ENCODE data around the gene GTF2IRD1. TPM values are rescaled to one million over a fixed set of nuclear protein-coding genes. Genes with fewer than 3 reads are reported as not detected.

The GTF2IRD1 gene
- total RNA-seq, 1 donor from 2014 or later: 2.7 TPM

DNA sequence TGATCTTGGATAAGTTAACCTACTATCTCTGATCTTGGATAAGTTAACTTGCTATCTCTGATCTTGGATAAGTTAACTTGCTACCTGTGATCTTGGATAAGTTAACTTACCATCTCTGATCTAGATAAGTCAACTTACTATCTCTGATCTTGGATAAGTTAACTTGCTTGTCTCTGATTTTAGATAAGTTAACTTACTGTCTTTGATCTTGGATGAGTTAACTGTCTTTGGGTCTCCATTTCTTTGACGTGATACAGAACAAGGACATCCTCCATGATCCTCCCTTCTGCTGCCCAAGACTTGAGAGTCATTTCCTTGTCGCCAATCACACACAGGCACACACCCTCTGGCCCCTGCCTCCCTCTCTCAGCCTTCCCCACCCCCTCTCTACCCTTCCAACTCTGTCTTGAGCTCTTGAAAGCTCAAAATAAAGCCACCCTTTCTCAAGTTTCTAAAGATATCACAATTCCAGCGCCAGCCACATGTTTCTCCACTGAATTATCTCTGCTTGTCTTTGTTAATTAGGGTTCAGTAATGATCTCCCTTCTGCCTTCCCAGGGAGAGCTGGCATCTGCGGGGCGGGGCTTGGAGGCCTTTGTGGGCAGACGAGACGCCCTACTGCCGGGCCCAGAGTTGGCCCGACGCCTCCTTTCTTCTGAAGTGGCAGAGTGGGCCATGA lies 118.7 kb downstream of the GTF2IRD1 start:
- H3K36me3 Mint-ChIP-seq (ENCODE audit: low read depth): no peaks in the 10 kb centered on the region
- no peaks in the 10 kb centered on the region for H3K9me3 Mint-ChIP-seq
- H3K27me3 Mint-ChIP-seq: no peaks in the 10 kb centered on the region
- DNase-seq: no peak
- H3K4me3 Mint-ChIP-seq: no peak overlapping the region
- intact Hi-C loops (cut with micrococcal nuclease): no loop called here
- H3K27ac Mint-ChIP-seq: no peak overlapping the region
- H3K4me1 Mint-ChIP-seq: peaks cover 4% of the 10 kb centered on the region

GRCh38 chr7:74573512-74573911 lies 119.8 kb downstream of the GTF2IRD1 start:
- intact Hi-C loops (cut with micrococcal nuclease): no loop called here
- Mint-ChIP-seq H3K27ac (no peak overlapping the region), H3K4me3 (no peak overlapping the region), H3K36me3 (ENCODE audit: low read depth) (no peaks in the 10 kb centered on the region), H3K4me1 (peaks cover 4% of the 10 kb centered on the region), H3K27me3 (no peaks in the 10 kb centered on the region), H3K9me3 (no peaks in the 10 kb centered on the region)
- no peak for DNase-seq

DNA sequence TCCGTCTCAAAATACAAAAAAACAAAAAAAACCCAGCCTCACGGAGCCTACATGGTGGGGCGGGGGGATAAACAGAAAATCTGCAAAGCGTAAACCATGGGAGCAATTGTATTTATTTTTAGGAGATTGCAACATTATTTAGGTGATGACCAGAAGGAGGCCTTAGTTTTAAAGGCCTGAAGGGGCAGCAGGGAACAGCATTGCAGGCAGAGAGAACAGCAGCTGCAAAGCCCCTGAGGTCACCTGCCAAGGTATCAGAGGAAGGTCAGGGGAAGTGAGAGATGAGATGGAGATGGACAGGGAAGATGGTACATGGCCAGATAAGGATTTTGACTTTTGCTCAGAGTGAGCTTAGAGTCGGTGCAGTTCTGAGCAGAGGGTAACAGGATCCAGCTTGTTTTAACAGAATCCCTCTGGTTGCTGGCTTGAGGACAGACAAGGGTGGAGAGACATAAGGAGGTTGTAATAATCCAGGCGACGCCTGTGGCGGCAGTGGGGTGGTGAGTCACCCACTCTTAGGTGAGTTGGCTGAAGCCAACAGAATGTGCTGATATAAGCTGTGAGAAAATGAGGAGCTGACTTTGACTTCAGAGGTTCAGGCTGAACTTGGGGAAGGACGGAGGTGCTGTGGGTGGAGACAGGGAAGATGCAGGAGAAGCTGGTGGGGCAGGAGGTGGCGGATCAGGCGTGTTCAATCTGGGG lies 121.5 kb downstream of the GTF2IRD1 start:
- DNase-seq: no peak
- Mint-ChIP-seq H3K4me1 (no peaks in the 10 kb centered on the region), H3K9me3 (no peaks in the 10 kb centered on the region), H3K36me3 (ENCODE audit: low read depth) (no peaks in the 10 kb centered on the region), H3K27ac (no peak overlapping the region), H3K4me3 (no peak overlapping the region), H3K27me3 (no peaks in the 10 kb centered on the region)
- intact Hi-C loops (cut with micrococcal nuclease): no loop called here

GRCh38 chr7:74575811-74576210 lies 122.1 kb downstream of the GTF2IRD1 start:
- intact Hi-C loops (cut with micrococcal nuclease): no loop called here
- no peak for DNase-seq
- no peaks in the 10 kb centered on the region for H3K4me1 Mint-ChIP-seq
- H3K4me3 Mint-ChIP-seq: no peak overlapping the region
- no peaks in the 10 kb centered on the region for H3K27me3 Mint-ChIP-seq
- no peaks in the 10 kb centered on the region for H3K9me3 Mint-ChIP-seq
- no peak overlapping the region for H3K27ac Mint-ChIP-seq
- H3K36me3 Mint-ChIP-seq (ENCODE audit: low read depth): no peaks in the 10 kb centered on the region

- intact Hi-C loops (cut with micrococcal nuclease): no loop called here
- Mint-ChIP-seq H3K4me3 (no peak overlapping the region), H3K27ac (no peak overlapping the region), H3K9me3 (no peaks in the 10 kb centered on the region), H3K27me3 (no peaks in the 10 kb centered on the region), H3K36me3 (ENCODE audit: low read depth) (no peaks in the 10 kb centered on the region), H3K4me1 (no peaks in the 10 kb centered on the region)
- no peak for DNase-seq
These were observed 126.3 kb downstream of the GTF2IRD1 start for GRCh38 chr7:74579800-74580685.

- H3K27me3 Mint-ChIP-seq: no peaks in the 10 kb centered on the region
- intact Hi-C loops (cut with micrococcal nuclease): no loop called here
- no peaks in the 10 kb centered on the region for H3K9me3 Mint-ChIP-seq
- no peak overlapping the region for H3K27ac Mint-ChIP-seq
- DNase-seq: no peak
- no peaks in the 10 kb centered on the region for H3K36me3 Mint-ChIP-seq (ENCODE audit: low read depth)
- no peak overlapping the region for H3K4me3 Mint-ChIP-seq
- H3K4me1 Mint-ChIP-seq: no peaks in the 10 kb centered on the region
These were observed 128.3 kb downstream of the GTF2IRD1 start for GRCh38 chr7:74581916-74582440.

GRCh38 chr7:74582447-74583039 lies 128.8 kb downstream of the GTF2IRD1 start:
- no peak overlapping the region for H3K4me3 Mint-ChIP-seq
- no peaks in the 10 kb centered on the region for H3K9me3 Mint-ChIP-seq
- H3K27ac Mint-ChIP-seq: no peak overlapping the region
- intact Hi-C loops (cut with micrococcal nuclease): no loop called here
- DNase-seq: no peak
- H3K36me3 Mint-ChIP-seq (ENCODE audit: low read depth): no peaks in the 10 kb centered on the region
- no peaks in the 10 kb centered on the region for H3K27me3 Mint-ChIP-seq
- H3K4me1 Mint-ChIP-seq: no peaks in the 10 kb centered on the region

DNA sequence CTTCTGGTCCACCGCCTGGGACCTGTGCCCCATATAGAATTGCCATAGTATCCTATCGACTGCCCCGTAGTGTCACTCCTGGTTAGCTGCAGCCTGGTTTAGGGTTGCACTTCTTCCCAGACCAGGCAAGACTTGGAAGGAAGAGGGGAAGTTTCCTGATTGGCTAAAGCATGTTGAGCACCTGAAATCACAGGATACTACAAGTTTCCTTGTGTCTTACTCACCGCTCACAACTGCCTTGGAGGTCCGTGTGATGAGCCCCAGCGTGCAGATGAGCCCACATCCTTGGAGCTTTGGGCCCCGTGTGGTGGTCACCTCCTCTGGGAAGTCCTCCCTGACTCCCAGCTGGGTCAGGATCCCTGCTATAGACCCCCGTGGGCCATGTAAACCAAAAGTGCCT lies 129.9 kb downstream of the GTF2IRD1 start:
- Mint-ChIP-seq H3K9me3 (no peaks in the 10 kb centered on the region), H3K27me3 (no peaks in the 10 kb centered on the region), H3K27ac (no peak overlapping the region), H3K36me3 (ENCODE audit: low read depth) (no peaks in the 10 kb centered on the region), H3K4me3 (no peak overlapping the region), H3K4me1 (no peaks in the 10 kb centered on the region)
- intact Hi-C loops (cut with micrococcal nuclease): no loop called here
- no peak for DNase-seq

DNA sequence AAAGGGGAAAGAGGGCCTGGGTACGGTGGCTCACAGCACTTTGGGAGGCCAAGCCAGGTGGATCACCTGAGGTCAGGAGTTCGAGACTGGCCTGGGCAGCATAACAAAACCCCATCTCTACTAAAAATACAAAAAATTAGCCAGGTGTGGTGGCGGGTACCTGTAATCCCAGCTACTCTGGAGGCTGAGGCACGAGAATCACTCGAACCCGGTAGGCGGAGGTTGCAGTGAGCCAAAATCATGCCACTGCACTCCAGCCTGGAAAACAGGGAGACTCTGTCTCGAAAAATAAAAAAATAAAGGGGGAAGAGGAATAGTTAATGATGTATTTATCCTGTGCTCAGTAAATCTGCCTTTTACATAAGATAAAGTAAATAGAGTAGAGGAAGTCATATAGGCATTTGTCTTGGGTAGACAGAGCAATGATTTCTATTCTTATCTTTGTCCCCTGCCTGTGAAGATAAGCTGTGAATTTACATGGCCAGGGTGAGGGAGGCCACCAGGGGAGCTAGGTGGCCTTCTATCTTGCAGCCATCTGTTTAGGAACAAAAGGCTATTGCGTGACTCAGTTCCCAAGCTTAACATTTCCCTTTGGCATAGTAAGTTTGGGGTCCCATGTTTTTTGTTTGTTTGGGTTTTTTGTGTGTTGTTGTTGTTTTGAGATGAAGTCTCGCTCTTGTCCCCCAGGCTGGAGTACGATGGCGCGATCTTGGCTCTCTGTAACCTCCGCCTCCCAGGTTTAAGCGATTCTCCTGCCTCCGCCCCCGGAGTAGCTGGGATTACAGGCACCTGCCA lies 130.7 kb downstream of the GTF2IRD1 start:
- no peak overlapping the region for H3K4me3 Mint-ChIP-seq
- intact Hi-C loops (cut with micrococcal nuclease): no loop called here
- no peak for DNase-seq
- H3K27me3 Mint-ChIP-seq: no peaks in the 10 kb centered on the region
- H3K36me3 Mint-ChIP-seq (ENCODE audit: low read depth): no peaks in the 10 kb centered on the region
- no peaks in the 10 kb centered on the region for H3K4me1 Mint-ChIP-seq
- H3K9me3 Mint-ChIP-seq: no peaks in the 10 kb centered on the region
- no peak overlapping the region for H3K27ac Mint-ChIP-seq

DNA sequence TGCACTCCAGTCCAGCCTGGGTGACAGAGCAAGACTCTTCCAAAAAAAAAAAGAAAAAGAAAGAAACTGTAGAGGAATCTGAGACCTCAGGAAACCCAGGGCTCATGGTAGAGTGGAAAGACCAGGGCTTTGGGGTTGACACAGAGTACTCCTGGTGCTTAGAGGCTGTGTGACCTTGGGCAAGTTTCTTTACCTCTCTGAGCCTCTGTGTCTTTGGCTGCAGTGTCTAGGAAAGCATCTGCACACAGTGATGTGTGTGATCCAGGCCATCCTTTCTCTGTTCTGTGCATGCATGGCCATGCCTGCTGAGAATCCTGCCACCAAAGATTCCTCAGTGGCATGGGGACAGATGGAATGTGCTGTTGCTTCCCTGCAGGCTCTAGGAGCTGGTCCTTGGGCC lies 132.1 kb downstream of the GTF2IRD1 start:
- H3K9me3 Mint-ChIP-seq: no peaks in the 10 kb centered on the region
- no peak for DNase-seq
- H3K4me1 Mint-ChIP-seq: no peaks in the 10 kb centered on the region
- no peaks in the 10 kb centered on the region for H3K27me3 Mint-ChIP-seq
- intact Hi-C loops (cut with micrococcal nuclease): no loop called here
- no peak overlapping the region for H3K27ac Mint-ChIP-seq
- no peaks in the 10 kb centered on the region for H3K36me3 Mint-ChIP-seq (ENCODE audit: low read depth)
- H3K4me3 Mint-ChIP-seq: no peak overlapping the region

DNA sequence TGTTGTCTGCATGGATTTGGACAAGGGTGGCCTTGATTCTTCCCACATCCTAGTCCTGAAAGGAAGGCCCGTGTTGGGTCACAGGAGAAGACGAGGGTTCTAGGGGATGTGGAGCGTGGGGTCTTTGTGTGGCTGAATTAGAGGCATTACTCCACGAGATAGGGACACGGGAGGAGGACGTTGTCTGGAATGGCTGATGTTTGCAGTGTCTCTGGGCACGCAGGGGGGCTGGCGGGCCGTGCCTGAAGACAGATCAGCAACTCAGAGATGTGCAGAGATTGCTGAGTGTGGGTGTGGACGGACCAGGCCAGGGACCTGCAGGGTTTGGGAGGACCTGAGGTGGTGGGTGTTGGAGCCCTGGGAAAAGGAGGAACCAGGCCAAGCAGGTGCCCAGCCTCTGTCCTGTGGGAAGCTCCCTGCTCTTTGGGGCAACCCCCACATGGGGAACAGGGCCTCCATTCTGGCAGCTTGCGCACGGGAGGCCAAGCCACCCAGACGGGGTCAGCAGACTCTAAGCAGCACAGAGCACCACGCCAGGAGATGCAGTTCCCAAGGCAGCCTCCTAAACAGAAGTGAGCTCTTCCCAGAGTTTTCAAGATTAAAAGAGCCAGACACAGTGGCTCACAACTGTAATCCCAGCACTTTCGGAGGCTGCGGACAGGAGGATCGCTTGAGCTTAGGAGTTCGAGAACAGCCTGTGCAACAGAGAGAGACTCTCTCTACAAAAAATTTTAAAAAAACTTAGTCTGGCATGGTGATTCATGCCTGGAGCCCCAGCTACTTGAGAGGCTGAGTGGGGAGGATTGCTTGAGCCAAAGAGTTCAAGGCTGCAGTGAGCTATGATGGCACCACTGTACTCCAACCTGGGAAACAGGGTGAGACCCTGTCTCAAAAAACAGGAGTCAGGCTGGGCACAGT lies 132.8 kb downstream of the GTF2IRD1 start:
- Mint-ChIP-seq H3K4me3 (no peak overlapping the region), H3K27ac (no peak overlapping the region)

DNA sequence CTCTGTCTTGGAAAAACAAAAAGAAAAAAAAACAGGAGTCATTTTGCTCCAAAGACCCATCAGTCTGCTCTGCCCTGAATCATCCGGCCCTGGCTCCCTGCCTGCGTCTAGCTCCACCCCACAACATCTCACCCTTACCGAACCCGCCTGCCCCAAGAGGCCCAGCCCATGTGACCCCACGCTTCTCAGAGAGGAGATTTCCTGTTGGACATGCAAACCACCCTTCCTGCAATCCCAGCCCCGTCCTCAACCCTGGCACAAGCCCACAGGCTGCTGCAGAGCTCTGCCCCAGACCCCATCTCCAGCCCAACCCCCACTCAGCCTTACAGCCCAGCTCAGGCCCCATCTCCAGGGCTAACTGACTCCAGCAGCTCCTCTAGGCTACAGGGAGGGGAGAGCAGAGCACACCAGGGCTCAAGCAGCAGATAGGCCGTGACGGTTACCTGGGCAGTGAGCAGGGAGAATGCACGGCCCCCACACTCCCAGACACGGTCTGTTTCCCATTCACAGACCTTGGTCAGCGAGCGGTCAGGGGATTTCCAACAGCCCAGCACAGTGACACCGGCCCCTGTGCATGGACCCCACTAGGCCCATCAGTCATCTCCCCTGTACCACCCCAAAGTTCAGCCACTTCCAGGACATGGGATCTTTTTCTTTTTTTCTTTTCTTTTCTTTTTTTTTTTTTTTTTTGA lies 133.9 kb downstream of the GTF2IRD1 start:
- H3K4me1 Mint-ChIP-seq: no peaks in the 10 kb centered on the region
- no peaks in the 10 kb centered on the region for H3K27me3 Mint-ChIP-seq
- intact Hi-C loops (cut with micrococcal nuclease): no loop called here
- no peaks in the 10 kb centered on the region for H3K36me3 Mint-ChIP-seq (ENCODE audit: low read depth)
- H3K9me3 Mint-ChIP-seq: no peaks in the 10 kb centered on the region
- DNase-seq: no peak
- H3K27ac Mint-ChIP-seq: no peak overlapping the region
- H3K4me3 Mint-ChIP-seq: no peak overlapping the region

More for the DNA sequence above, 132.8 kb downstream of the GTF2IRD1 start:
- no peaks in the 10 kb centered on the region for H3K27me3 Mint-ChIP-seq
- DNase-seq: no peak
- no peaks in the 10 kb centered on the region for H3K36me3 Mint-ChIP-seq (ENCODE audit: low read depth)
- no peaks in the 10 kb centered on the region for H3K4me1 Mint-ChIP-seq
- no peaks in the 10 kb centered on the region for H3K9me3 Mint-ChIP-seq
- intact Hi-C loops (cut with micrococcal nuclease): no loop called here

Data from activated CD4-positive, alpha-beta T cell treated with anti-CD3 and anti-CD28 coated beads, Interleukin-2, amount 10 ng/mL, durations not matched to agents 24 days and 14 days (primary cell).